Testis (tissue), 2 donors: Measurements from ENCODE around the gene RALB.

ENCODE experiments used
- CTCF ChIP-seq, 3 experiments: fragments of 450-650 bp in 2 of 3; fragments of 200-600 bp in 1 of 3; sonication (generic) in 1 of 3; IDR thresholded peaks; one replicate each; pipeline ENCODE4 v1.5.1; 2016 to 2019; ENCODE audit warnings: antibody characterized with exemption in 3 of 3, mild to moderate bottlenecking in 2 of 3, moderate library complexity in 1 of 3
- POLR2A ChIP-seq: fragments of 450-650 bp; IDR thresholded peaks from one replicate; pipeline ENCODE4 v1.6.1; 2017; ENCODE audit warnings: antibody characterized with exemption, mild to moderate bottlenecking, moderate library complexity

- TF ChIP-seq POLR2A (no peak), CTCF (IDR thresholded peaks at IDR 0.05) (no peak)
Observed at GRCh38 chr2:120269076-120269744, 16.6 kb downstream of the RALB start.
